HG03521 (cell line): Measurements from ENCODE around the gene JAZF1.

ENCODE experiments used
- ATAC-seq: cut with Tn5 transposase; IDR thresholded peaks from one replicate; pipeline ENCODE4 v1.9.1; 2021; ENCODE audit warnings: mild to moderate bottlenecking, moderate library complexity; ENCODE audit not compliant: unreplicated experiment

Gene JAZF1

GRCh38 chr7:28140979-28141378, 39.6 kb downstream of the JAZF1 start:
- no peak for ATAC-seq

GRCh38 chr7:28138837-28139236, 41.8 kb downstream of the JAZF1 start:
- ATAC-seq, result no peak

DNA sequence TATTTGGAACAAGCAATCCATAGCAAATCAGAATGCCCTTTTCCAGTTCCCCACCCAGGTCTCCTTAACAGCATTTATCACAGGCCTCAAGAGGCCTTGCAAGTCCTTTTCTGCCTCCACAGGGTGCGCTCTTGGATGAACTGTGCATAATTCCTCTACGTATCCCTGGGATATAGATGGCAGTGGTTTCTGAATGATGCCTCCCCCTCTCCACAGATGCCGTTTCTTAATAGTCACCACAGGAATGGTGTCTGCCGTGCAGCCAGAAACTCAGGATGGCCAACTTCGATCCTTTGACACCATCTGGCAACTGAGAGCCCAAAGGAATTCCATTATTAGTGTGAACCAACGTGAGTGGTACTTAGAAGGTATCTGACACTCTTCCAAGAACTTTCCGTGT, 43.1 kb downstream of the JAZF1 start:
- no peak for ATAC-seq

DNA sequence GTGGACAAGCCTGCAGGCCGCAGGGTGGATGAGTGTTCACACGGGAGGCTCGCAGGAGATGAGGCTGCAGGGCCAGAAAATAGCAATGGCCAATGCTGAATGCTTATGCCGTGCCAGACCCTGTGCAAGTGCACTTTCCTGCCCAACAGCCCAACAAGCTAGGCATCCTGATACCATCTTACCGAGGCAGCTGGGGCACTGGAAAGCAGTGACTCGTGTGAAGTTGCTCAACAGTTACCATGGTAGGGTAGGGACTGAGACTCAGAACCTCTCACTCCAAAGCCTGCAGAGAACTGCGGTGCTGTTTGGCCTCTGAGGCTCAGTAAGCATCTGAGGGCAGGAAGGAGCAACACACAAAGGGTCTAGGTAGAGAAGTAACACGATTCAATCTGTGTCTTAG, 43.7 kb downstream of the JAZF1 start:
- ATAC-seq, result no peak

- ATAC-seq, result no peak
Observed at GRCh38 chr7:28136420-28136819, 44.2 kb downstream of the JAZF1 start.

GRCh38 chr7:28135760-28136159, 44.8 kb downstream of the JAZF1 start:
- no peak for ATAC-seq

- ATAC-seq, result no peak
Observed at GRCh38 chr7:28135315-28135714, 45.3 kb downstream of the JAZF1 start.

- ATAC-seq, result no peak
Observed at GRCh38 chr7:28133872-28134271, 46.7 kb downstream of the JAZF1 start.

- ATAC-seq, result no peak
Observed at GRCh38 chr7:28132959-28133870, 47.4 kb downstream of the JAZF1 start.

- ATAC-seq, result no peak
Observed at GRCh38 chr7:28130277-28130676, 50.3 kb downstream of the JAZF1 start.

DNA sequence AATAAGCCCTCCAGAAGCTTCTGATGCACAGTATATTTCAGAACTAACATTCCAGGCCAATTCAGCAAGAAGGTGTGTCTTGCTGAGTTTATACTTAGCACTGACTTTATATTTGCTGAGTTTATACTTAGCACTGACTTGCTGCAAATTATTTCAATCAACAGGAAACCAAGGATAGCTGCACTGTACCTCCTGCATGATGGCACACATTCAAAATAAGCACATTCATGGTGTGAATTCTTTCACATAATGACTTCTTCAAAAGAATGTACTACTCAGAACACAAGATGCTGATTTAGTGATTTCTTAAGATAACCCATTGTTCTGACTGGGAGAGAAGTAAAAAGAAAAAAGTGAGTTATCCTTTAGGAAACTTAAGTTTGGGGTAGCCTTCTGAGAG, 52.0 kb downstream of the JAZF1 start:
- no peak for ATAC-seq

DNA sequence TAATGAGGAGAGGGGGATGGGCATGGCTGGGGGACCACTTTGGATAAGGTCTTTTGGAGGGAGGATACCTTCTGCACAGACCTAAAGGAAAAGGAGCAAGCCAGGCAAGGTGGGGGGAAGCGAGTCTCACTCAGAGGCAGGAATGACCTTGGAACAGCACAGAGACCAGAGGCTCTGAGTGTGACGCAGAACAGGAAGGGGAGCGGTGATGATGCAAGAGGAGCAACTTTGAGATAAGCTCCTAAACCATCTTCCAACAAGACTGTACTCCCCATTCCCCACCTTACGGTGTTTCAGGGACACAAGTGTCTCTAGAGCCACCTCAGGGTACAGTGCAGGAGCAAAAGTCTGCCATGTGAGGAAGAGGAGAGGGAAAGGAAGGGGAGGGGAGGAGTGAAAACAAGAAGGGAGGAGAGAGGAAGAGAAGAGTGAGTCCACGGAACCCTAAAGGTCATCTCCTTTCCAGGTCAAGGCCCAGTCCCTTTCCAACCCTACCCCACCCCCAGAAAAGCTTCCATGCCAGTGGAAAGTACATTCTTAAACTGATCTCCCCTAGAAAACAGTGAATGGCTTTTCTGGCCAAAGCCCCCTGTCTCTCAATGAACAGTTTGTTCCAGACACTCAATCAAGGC, 54.1 kb downstream of the JAZF1 start:
- no peak for ATAC-seq

DNA sequence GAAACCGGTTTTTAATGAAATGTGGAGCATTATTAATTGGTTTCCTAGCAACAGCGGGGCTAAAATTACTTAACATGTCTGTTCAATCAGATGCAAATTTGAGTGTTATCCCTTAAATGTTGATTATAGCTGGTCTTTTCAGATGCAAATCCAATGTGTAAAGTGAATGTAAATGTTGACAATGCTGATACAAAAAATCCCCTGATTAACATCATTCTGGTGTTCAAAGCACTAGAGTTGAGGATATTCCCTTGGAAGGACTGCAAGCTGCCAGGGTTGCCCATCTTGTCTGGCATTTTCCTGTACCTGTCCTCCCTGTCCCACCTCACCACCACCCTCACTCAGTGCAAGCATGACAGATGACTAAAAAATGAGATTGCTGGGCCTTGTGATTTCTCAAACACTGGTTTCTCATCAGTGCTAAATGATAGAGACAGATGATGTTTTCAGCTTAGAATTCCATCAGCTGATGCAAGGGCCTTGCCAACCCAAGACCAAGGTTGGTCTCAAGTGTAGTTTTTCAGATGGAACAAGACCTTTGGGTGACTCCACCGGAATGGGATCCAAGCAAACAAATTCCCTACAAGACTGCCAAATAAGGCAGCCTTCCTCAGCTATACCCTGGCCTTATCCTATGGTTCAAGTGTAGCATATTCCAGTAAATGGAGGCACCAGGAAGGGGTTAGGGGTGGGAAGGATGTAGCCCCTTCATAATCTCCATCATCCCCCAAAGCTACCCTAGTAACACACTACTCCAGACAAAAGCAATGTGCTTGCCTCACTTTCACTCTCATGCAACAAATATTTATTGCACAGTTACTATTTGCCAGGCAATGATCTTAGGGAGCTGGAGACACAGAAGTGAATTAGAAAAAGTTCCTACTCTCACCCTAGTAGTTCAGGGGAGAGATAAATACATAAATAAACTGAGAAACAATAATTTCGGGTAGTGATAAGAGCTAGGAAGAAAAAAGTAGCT, 54.9 kb downstream of the JAZF1 start:
- ATAC-seq, result no peak

DNA sequence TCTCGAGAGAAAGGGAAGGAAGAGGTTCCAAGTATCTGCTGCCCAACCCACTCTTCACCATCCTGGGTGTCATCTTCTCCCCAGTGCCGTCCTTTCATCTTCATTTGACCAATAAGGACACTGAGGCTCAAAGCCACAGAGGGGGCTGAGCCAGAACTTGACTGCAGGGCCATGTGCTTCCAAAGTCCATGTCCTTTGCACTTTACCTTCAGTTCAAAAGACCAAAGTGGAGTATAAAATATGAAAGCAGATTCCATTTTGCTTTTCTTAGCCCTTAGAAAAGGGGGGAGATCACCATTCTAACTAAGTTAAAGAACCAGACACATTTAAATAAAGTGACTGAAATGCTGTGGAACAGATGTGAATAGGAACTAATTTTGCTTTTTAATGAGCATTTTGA, 56.2 kb downstream of the JAZF1 start:
- ATAC-seq, result no peak

GRCh38 chr7:28123752-28124151, 56.8 kb downstream of the JAZF1 start:
- ATAC-seq, result no peak

DNA sequence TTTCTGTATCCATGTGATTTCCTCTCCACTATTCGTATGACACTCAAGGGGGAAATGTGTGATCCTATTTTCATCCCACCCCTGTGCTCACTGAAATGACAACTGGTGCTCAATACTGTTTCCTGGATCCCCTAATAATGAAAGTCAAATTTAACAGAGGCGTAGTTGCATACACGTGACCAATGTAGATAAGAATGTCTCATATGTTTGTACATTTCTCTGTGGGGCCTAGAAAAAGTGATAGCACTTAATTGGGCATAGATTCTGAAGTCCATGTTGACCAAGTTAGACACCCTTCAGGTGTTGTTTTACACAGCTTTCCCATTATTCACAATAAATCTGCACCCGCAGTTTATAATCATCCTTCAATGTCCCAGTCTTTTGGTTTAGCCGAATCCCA, 59.1 kb downstream of the JAZF1 start:
- no peak for ATAC-seq

GRCh38 chr7:28116041-28116440, 64.6 kb downstream of the JAZF1 start:
- ATAC-seq, result no peak

DNA sequence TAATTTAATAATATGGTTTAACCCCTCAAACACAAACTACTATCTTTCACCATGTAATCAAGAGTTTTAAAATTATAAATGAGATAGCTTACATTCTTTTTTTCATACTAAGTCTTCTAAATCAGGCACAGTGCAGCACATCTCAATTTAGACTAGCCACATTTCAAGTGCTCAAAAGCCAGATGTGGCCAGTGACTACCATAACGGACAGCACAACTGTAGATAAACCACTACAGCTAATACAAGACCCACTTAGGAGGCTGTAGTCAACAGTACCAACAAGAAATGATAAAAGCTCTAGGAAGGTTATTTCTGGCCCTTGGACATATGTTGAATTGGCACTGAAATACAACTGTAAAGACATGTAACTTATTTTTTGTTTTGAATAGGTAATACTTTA, 65.3 kb downstream of the JAZF1 start:
- no peak for ATAC-seq

DNA sequence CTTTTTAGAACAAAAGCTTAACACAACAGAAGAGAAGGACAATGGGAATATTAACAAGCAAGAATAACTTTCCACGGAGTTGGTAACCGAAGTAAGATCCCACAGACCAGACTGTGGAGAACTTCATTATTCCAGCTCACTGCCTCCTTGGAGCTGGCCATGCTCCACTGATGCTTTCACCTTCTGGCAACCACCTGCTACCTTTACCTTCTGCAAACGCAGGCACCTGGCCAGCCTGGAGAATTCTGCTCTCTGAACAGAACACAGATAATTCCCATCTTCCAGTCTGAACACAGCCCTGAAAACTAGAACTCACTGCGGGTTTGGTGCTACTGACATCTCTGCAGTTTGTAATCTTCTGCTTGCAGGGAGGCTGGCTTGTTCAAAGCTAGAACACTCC, 66.5 kb downstream of the JAZF1 start:
- no peak for ATAC-seq

DNA sequence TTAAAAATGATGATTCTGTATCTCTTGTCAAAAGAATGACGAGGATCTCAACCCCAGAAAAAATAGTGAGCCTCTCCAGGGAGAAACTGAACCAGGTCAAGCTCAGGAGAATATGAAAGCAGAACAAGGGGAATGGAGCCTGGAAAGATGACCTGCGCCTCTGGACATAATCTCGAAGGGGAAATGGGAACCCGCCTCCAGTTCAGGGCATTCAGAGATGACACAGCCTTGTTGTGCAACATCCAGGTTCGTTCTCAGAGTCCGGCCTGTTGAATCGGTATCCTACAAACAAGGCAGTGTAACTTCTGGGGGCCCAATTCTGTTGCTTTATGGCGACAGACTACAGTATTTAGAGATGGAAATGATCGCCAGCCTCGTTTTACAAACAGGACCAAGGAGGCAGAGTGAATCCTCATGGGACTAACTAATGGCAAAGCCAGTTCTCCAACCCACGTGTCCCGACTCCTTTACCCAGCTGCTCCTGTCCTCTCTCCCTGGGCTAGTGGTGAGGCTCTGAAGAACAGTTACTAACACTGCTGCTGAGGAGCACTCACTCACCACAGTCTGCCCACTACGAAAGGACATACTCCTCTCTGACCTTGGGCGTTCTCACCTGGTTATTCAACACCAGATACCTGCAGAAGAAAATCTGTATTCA, 67.6 kb downstream of the JAZF1 start:
- ATAC-seq, result no peak

DNA sequence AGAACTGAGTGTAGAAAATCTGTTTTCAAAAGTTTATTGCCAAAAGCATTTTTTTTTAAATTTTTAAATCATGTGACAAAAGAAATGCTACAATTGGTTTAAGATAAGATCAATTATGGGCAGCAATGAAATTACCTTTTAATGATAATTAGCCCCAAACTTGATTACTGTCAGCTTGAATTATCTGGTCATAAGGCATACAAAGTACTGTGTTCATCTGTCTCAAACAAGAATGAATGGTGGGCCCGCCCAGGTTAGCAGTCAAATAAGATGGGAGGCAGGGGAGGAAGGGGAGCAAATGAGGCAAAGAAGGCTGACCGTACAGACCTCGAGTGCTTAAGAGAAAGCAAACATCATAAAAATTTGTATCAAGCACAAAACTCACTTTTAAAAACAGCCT, 68.1 kb downstream of the JAZF1 start:
- no peak for ATAC-seq
